Upper lobe of left lung (tissue), 6 donors: ENCODE results near the gene PLD3. TPM values are rescaled to one million over a fixed set of nuclear protein-coding genes. Genes with fewer than 3 reads are reported as not detected.

Experiments used
- ATAC-seq, 2 donors: fragments of 200-7000 bp; cut with Tn5 transposase; one replicate each; pipeline ENCODE4 v1.9.1; 2022; ENCODE audit warnings: mild to moderate bottlenecking in 2 of 2, moderate library complexity in 2 of 2; ENCODE audit not compliant: low FRiP score in 2 of 2
- DNase-seq, 2 donors: peaks; one replicate each; pipeline ENCODE4 v3.0.0-alpha.2; 2019 to 2020
- H3K27ac ChIP-seq, 4 donors: fragments of 200-600 bp; sonication (generic); one replicate each; pipeline ENCODE4 v1.5.1; 2016 to 2019
- H3K27me3 ChIP-seq, 4 donors: fragments of 200-600 bp; sonication (generic); one replicate each; pipeline ENCODE4 v1.5.1; 2017 to 2019
- H3K36me3 ChIP-seq, 4 donors: fragments of 200-600 bp; sonication (generic); one replicate each; pipeline ENCODE4 v1.5.1; 2016 to 2019
- H3K4me1 ChIP-seq, 4 donors: fragments of 200-600 bp; sonication (generic); one replicate each; pipeline ENCODE4 v1.5.1; 2018 to 2019
- H3K4me3 ChIP-seq, 4 donors: fragments of 200-600 bp; sonication (generic); one replicate each; pipeline ENCODE4 v1.5.1; 2017 to 2019; ENCODE audit warnings: mild to moderate bottlenecking in 2 of 4, moderate library complexity in 1 of 4
- H3K9me3 ChIP-seq, 4 donors: fragments of 200-600 bp; sonication (generic); one replicate each; pipeline ENCODE4 v1.5.1; 2018 to 2019
- EP300 ChIP-seq, 4 donors: sonication (generic); formaldehyde crosslinking; IDR thresholded peaks; one replicate each; pipeline ENCODE4 v1.5.1; 2017; ENCODE audit warnings: antibody characterized with exemption in 4 of 4, control low read depth in 2 of 4
- POLR2A ChIP-seq, 4 donors: fragments of 450-650 bp; IDR thresholded peaks; one replicate each; pipeline ENCODE4 v1.5.1; 2016 to 2017; ENCODE audit warnings: antibody characterized with exemption in 4 of 4, mild to moderate bottlenecking in 2 of 4
- POLR2AphosphoS5 ChIP-seq, 2 donors: sonication (generic); formaldehyde crosslinking; IDR thresholded peaks; one replicate each; pipeline ENCODE4 v1.5.1; 2017; ENCODE audit warnings: antibody characterized with exemption in 2 of 2
- WGBS, 2 donors: methylation state at CpG; one replicate each; pipeline ENCODE4 v1.1.5; 2017 to 2018; 5-methylcytosine and 5-hydroxymethylcytosine counted together
- total RNA-seq, 6 donors: library from RNA; depleted of rRNA in 4 of 6; stranded (reverse); fragments of >200 nt in 4 of 6; gene quantifications; one replicate each; pipeline versions ENCODE4 v1.1.0 to v1.2.1, GENCODE V29; 2016 to 2021
- TF ChIP-seq, protein P1 (sequence below), 6 experiments: fragments of 450-650 bp in 4 of 6; fragments of 200-600 bp in 2 of 6; sonication (generic) in 2 of 6; IDR thresholded peaks; one replicate each; pipeline ENCODE4 v1.5.1; 2016 to 2019; ENCODE audit warnings: antibody characterized with exemption in 6 of 6
- donor health status: DM: no; HTN: no; CAD: no; lungs with moderate emphysema.
- donor health status: DM: no; HTN: yes; CAD: no; lungs with severe emphysema.

Gene PLD3
- total RNA-seq, 6 donors from 2014 or later, result 257 to 710 (median 470) TPM

DNA sequence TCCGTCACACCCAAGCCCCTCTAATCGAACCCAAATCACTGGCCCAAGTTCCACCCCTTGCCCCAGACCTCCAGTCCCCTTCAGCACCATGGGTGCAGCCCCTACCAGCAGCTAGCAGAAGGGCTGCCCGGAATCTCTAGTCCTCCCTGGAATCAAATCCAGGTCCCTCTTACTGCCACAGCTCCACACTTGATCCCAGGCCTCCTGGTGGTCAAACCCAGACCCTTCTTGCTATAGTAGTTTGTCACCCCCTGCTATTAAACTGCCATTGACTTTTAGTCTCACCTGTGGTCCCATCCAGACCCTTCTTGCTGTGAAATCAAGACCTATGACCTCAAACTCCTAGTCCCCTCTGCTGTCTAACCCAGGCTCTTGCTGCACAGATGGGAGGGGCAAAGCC, 32.8 kb downstream of the PLD3 start:
- TF ChIP-seq POLR2A (IDR thresholded peaks at IDR 0.05) (no peak), EP300 (IDR thresholded peaks at IDR 0.05) (no peak), POLR2AphosphoS5 (IDR thresholded peaks at IDR 0.05) (no peak)
- TF ChIP-seq, protein P1, sequence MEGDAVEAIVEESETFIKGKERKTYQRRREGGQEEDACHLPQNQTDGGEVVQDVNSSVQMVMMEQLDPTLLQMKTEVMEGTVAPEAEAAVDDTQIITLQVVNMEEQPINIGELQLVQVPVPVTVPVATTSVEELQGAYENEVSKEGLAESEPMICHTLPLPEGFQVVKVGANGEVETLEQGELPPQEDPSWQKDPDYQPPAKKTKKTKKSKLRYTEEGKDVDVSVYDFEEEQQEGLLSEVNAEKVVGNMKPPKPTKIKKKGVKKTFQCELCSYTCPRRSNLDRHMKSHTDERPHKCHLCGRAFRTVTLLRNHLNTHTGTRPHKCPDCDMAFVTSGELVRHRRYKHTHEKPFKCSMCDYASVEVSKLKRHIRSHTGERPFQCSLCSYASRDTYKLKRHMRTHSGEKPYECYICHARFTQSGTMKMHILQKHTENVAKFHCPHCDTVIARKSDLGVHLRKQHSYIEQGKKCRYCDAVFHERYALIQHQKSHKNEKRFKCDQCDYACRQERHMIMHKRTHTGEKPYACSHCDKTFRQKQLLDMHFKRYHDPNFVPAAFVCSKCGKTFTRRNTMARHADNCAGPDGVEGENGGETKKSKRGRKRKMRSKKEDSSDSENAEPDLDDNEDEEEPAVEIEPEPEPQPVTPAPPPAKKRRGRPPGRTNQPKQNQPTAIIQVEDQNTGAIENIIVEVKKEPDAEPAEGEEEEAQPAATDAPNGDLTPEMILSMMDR (IDR thresholded peaks at IDR 0.05), result no peak
- H3K4me1 ChIP-seq, result no peaks in the 10 kb centered on the region
- ATAC-seq, result no peak
- peaks cover 4 to 37% (median 26%) of the 10 kb centered on the region in 4 donors for H3K36me3 ChIP-seq
- H3K4me3 ChIP-seq, result no peak overlapping the region
- H3K9me3 ChIP-seq, result no peaks in the 10 kb centered on the region
- no peaks in the 10 kb centered on the region for H3K27me3 ChIP-seq
- DNase-seq, result no peak
- no peak overlapping the region for H3K27ac ChIP-seq
- WGBS, 2 donors, result 87% methylated on average over 3 of the region's 3 CpGs; no CpG with 5 or more reads in 1 of the 2 donors

DNA sequence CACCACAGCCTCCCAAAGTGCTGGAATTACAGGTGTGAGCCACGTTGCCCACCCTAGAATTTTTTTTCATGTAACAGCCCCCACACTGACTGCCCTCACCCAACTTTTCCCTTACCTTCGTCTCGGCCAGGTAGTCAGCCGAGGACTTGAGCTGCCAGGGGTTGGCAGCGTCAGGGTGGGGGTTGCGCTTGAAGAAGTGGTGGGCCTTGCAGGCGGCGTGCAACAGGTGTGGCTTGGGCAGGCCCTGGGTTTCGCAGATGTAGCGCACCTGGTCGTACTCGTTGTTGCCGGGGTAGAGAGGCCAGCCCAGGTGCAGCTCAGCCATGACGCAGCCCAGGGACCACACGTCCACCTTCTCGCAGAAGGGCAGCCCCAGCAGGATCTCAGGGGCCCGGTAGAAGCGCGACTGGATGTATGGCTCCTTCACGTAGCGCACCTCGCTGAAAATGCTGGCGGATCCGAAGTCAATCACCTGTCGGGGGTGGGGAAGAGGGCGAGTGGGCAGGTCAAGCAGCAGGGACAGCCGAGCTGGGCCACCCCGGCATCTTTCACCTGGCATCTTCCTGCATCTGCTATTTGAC, 35.3 kb downstream of the PLD3 start:
- no peaks in the 10 kb centered on the region for H3K9me3 ChIP-seq
- no peak overlapping the region for H3K27ac ChIP-seq
- ATAC-seq, result no peak
- peak in 1 of 2 donors; percentile 41 for DNase-seq
- no peaks in the 10 kb centered on the region for H3K27me3 ChIP-seq
- no peak overlapping the region for H3K4me3 ChIP-seq
- H3K4me1 ChIP-seq, result no peaks in the 10 kb centered on the region
- TF ChIP-seq EP300 (IDR thresholded peaks at IDR 0.05), result no peak
- TF ChIP-seq POLR2A (IDR thresholded peaks at IDR 0.05), result no peak
- TF ChIP-seq POLR2AphosphoS5 (IDR thresholded peaks at IDR 0.05), result no peak
- TF ChIP-seq, protein P1 (IDR thresholded peaks at IDR 0.05), result no peak
- peaks cover 0 to 16% (median 7%) of the 10 kb centered on the region in 4 donors for H3K36me3 ChIP-seq
- WGBS, 2 donors, result 85 to 91% methylated on average over 28 of the region's 28 CpGs

DNA sequence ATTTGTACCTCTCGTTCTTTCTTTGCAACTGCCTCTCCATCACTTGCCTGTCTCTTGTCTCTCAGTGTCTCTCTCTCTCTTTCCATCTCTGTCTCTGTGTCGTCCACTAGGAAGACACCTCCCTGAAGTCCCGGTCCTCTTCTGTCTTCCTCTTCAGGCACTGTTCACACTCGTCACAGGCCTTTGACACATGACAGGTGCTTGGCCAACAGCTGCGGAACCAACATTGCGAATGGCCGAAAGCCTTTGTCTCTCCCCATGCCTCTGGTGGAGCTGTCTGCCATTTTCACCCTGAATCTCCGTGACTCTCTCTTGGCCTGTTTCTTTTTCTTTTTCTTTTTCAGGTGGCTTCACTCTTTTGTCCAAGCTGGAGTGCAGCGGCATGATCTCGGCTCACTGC, 38.7 kb downstream of the PLD3 start:
- H3K36me3 ChIP-seq, result no peaks in the 10 kb centered on the region
- TF ChIP-seq, protein P1 (IDR thresholded peaks at IDR 0.05), result no peak
- no peak for TF ChIP-seq EP300 (IDR thresholded peaks at IDR 0.05)
- TF ChIP-seq POLR2AphosphoS5 (IDR thresholded peaks at IDR 0.05), result no peak
- TF ChIP-seq POLR2A (IDR thresholded peaks at IDR 0.05), result no peak
- H3K4me3 ChIP-seq, result no peak overlapping the region
- H3K4me1 ChIP-seq, result peaks cover 0 to 7% (median 5%) of the 10 kb centered on the region in 4 donors
- H3K27me3 ChIP-seq, result no peaks in the 10 kb centered on the region
- no peak overlapping the region for H3K27ac ChIP-seq
- WGBS, 2 donors, result 94 to 95% methylated on average over 10 of the region's 10 CpGs
- H3K9me3 ChIP-seq, result no peaks in the 10 kb centered on the region
- ATAC-seq, result no peak
- DNase-seq, result no peak

DNA sequence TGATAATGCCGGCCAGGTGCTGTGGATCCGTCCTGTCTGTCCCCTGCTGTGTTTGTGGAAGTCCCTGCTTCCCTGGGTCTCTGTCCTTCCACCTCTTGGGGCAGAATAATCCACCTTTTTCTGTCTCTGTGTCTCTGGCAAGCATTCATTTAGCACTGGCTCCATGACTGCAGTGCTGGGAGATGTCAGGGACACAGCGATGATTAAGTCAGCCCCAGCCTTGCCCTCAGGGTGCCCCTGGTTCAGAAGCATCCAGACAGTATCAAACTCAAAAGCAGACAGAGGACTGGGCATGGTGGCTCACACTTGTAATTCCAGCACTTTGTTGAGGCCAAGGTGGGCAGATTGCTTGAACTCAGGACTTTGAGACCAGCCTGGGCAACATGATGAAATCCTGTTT, 40.0 kb downstream of the PLD3 start:
- ATAC-seq, result no peak
- H3K36me3 ChIP-seq, result no peaks in the 10 kb centered on the region
- H3K27ac ChIP-seq, result no peak overlapping the region
- H3K9me3 ChIP-seq, result no peaks in the 10 kb centered on the region
- WGBS, 2 donors, result 85% methylated on average over 3 of the region's 3 CpGs
- no peak overlapping the region for H3K4me3 ChIP-seq
- H3K27me3 ChIP-seq, result no peaks in the 10 kb centered on the region
- peaks cover 4 to 20% (median 14%) of the 10 kb centered on the region in 4 donors for H3K4me1 ChIP-seq
- no peak for DNase-seq
- TF ChIP-seq POLR2A (IDR thresholded peaks at IDR 0.05) (no peak), EP300 (IDR thresholded peaks at IDR 0.05) (no peak), POLR2AphosphoS5 (IDR thresholded peaks at IDR 0.05) (no peak)
- TF ChIP-seq, protein P1 (IDR thresholded peaks at IDR 0.05), result no peak
